Neural progenitor cell (in vitro differentiated cells): ENCODE measurements around the gene VAV2.

Experiments
- EZH2 ChIP-seq: fragments of 200-600 bp; sonication (generic); IDR thresholded peaks from 2 replicates; pipeline ENCODE4 v1.6.1; 2017; ENCODE audit warnings: antibody characterized with exemption, mild to moderate bottlenecking, moderate library complexity
- TF ChIP-seq, protein P1 (sequence below): fragments of 200-600 bp; sonication (generic); IDR thresholded peaks from 2 replicates; pipeline ENCODE4 v1.5.1; 2017; ENCODE audit warnings: antibody characterized with exemption, mild to moderate bottlenecking

DNA sequence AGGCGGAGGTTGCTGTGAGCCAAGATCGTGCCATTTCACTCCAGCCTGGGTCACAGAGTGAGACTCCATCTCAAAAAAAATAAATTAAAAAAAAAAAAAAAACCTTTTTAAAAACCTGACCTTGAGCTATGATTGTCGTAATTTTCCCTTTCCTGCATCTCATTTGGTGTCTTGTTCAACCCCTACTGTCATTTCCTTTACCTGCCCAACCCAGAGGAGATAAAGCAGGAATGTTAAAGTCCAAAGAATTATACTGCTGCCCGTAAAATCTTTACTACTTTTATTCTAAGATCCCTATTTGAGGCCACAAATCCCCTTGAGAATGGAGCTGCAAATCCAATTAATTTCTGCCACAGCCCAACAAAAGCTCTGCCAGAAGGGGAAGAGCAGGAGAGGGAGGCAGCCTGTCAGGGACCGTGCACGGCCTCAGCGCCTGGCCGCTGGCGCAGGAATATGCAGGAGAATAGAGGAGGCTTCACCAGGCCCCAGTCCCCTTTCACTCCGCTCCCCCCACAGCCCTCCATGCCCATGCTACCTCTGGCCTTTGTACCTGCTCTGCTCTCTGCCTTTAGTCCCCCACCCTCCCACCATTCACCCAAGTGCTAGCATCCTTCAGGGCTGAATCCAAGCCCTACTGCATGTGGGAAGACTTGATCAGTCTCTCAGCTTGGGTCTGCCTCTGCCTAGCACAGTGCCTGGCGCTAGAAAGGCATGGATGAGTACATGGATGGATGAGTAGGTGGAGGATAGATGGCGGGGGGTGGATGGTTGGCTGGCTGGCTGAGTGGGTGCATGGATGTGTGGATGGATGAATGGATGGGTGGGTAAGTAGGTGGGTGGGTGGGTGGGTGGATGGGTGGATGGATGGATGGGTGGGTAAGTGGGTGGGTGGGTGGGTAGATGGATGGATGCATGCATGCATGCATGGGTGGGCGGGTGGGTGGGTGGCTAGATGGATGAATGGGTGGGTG lies 154.2 kb downstream of the VAV2 start:
- TF ChIP-seq, protein P1, sequence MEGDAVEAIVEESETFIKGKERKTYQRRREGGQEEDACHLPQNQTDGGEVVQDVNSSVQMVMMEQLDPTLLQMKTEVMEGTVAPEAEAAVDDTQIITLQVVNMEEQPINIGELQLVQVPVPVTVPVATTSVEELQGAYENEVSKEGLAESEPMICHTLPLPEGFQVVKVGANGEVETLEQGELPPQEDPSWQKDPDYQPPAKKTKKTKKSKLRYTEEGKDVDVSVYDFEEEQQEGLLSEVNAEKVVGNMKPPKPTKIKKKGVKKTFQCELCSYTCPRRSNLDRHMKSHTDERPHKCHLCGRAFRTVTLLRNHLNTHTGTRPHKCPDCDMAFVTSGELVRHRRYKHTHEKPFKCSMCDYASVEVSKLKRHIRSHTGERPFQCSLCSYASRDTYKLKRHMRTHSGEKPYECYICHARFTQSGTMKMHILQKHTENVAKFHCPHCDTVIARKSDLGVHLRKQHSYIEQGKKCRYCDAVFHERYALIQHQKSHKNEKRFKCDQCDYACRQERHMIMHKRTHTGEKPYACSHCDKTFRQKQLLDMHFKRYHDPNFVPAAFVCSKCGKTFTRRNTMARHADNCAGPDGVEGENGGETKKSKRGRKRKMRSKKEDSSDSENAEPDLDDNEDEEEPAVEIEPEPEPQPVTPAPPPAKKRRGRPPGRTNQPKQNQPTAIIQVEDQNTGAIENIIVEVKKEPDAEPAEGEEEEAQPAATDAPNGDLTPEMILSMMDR: no peak
- TF ChIP-seq EZH2: no peak
